HEK293 (cell line): ENCODE measurements around the gene GDPGP1.
A peak's percentile ranks its signal among the peaks of the same experiment; 100 is the strongest.

Experiments
- CTCF ChIP-seq: fragments of 450-650 bp; formaldehyde crosslinking; IDR thresholded peaks from 2 replicates; pipeline ENCODE4 v1.5.1; 2016; ENCODE audit warnings: missing biosample characterization, missing genetic modification characterization
- GFI1B ChIP-seq: fragments of 450-650 bp; formaldehyde crosslinking; IDR thresholded peaks from 2 replicates; pipeline ENCODE4 v1.5.1; 2016; ENCODE audit warnings: missing biosample characterization, missing genetic modification characterization
- HIC1 ChIP-seq: fragments of 450-650 bp; formaldehyde crosslinking; IDR thresholded peaks from 2 replicates; pipeline ENCODE4 v1.5.1; 2016; ENCODE audit warnings: missing biosample characterization, missing genetic modification characterization
- HOXA7 ChIP-seq: sonication (generic); formaldehyde crosslinking; IDR thresholded peaks from 2 replicates; pipeline ENCODE4 v1.8.1; 2022; ENCODE audit warnings: missing genetic modification reagents, borderline replicate concordance
- KLF8 ChIP-seq: fragments of 450-650 bp; formaldehyde crosslinking; IDR thresholded peaks from 2 replicates; pipeline ENCODE4 v1.5.1; 2016; ENCODE audit warnings: missing biosample characterization, missing genetic modification characterization
- OVOL3 ChIP-seq: fragments of 450-650 bp; formaldehyde crosslinking; IDR thresholded peaks from 2 replicates; pipeline ENCODE4 v1.5.1; 2016; ENCODE audit warnings: missing biosample characterization, missing genetic modification characterization
- PRDM6 ChIP-seq: fragments of 450-650 bp; formaldehyde crosslinking; IDR thresholded peaks from 2 replicates; pipeline ENCODE4 v1.5.1; 2017; ENCODE audit warnings: missing biosample characterization, missing genetic modification characterization
- YY1 ChIP-seq: fragments of 450-650 bp; formaldehyde crosslinking; IDR thresholded peaks from 2 replicates; pipeline ENCODE4 v1.5.1; 2018; ENCODE audit warnings: missing biosample characterization, missing genetic modification characterization
- ZBTB1 ChIP-seq: fragments of 450-650 bp; formaldehyde crosslinking; IDR thresholded peaks from 2 replicates; pipeline ENCODE4 v1.5.1; 2016; ENCODE audit warnings: missing biosample characterization, missing genetic modification characterization
- ZBTB44 ChIP-seq: fragments of 450-650 bp; IDR thresholded peaks from 2 replicates; pipeline ENCODE4 v1.5.1; 2018; ENCODE audit warnings: missing biosample characterization, mild to moderate bottlenecking, missing genetic modification characterization
- ZFP3 ChIP-seq: fragments of 450-650 bp; formaldehyde crosslinking; IDR thresholded peaks from 2 replicates; pipeline ENCODE4 v1.5.1; 2016; ENCODE audit warnings: low read depth, missing biosample characterization, missing genetic modification characterization
- ZNF132 ChIP-seq: fragments of 450-650 bp; formaldehyde crosslinking; IDR thresholded peaks from 2 replicates; pipeline ENCODE4 v1.5.1; 2017; ENCODE audit warnings: missing biosample characterization, missing genetic modification characterization, borderline replicate concordance
- ZNF140 ChIP-seq: fragments of 450-650 bp; formaldehyde crosslinking; IDR thresholded peaks from 2 replicates; pipeline ENCODE4 v1.5.1; 2016; ENCODE audit warnings: missing biosample characterization, missing genetic modification characterization
- ZNF157 ChIP-seq: fragments of 450-650 bp; formaldehyde crosslinking; IDR thresholded peaks from 2 replicates; pipeline ENCODE4 v1.5.1; 2016; ENCODE audit warnings: missing biosample characterization, missing genetic modification characterization
- ZNF16 ChIP-seq: fragments of 450-650 bp; formaldehyde crosslinking; IDR thresholded peaks from 2 replicates; pipeline ENCODE4 v1.5.1; 2016; ENCODE audit warnings: low read depth, missing biosample characterization, missing genetic modification characterization
- ZNF184 ChIP-seq: fragments of 450-650 bp; IDR thresholded peaks from 2 replicates; pipeline ENCODE4 v1.5.1; 2018; ENCODE audit warnings: missing biosample characterization, mild to moderate bottlenecking, missing genetic modification characterization
- ZNF202 ChIP-seq: fragments of 450-650 bp; formaldehyde crosslinking; IDR thresholded peaks from 2 replicates; pipeline ENCODE4 v1.5.1; 2016; ENCODE audit warnings: missing biosample characterization, missing genetic modification characterization, borderline replicate concordance
- ZNF26 ChIP-seq: fragments of 450-650 bp; formaldehyde crosslinking; IDR thresholded peaks from 2 replicates; pipeline ENCODE4 v1.5.1; 2016; ENCODE audit warnings: missing biosample characterization, missing genetic modification characterization
- ZNF274 ChIP-seq, 2 experiments: fragments of 200-500 bp in 1 of 2; fragments of 450-650 bp in 1 of 2; sonication (Bioruptor generic) in 1 of 2; formaldehyde crosslinking in 1 of 2; IDR thresholded peaks; 2 replicates each; pipeline versions ENCODE4 v1.5.1 to v1.6.1; 2014 to 2016; ENCODE audit warnings: borderline replicate concordance in 1 of 2, inconsistent platforms in 1 of 2, low read length in 1 of 2, missing biosample characterization in 1 of 2, missing genetic modification characterization in 1 of 2
- ZNF366 ChIP-seq: fragments of 450-650 bp; formaldehyde crosslinking; conservative IDR thresholded peaks from 2 replicates; pipeline ENCODE4 v1.5.1; 2016; ENCODE audit warnings: missing biosample characterization, missing genetic modification characterization
- ZNF426 ChIP-seq: fragments of 450-650 bp; formaldehyde crosslinking; IDR thresholded peaks from 2 replicates; pipeline ENCODE4 v1.5.1; 2017; ENCODE audit warnings: missing biosample characterization, missing genetic modification characterization, mild to moderate bottlenecking, inconsistent platforms, moderate library complexity
- ZNF473 ChIP-seq: fragments of 450-650 bp; formaldehyde crosslinking; IDR thresholded peaks from 2 replicates; pipeline ENCODE4 v1.5.1; 2017; ENCODE audit warnings: missing biosample characterization, missing genetic modification characterization
- ZNF501 ChIP-seq: fragments of 450-650 bp; formaldehyde crosslinking; IDR thresholded peaks from 2 replicates; pipeline ENCODE4 v1.5.1; 2016; ENCODE audit warnings: missing biosample characterization, missing genetic modification characterization
- ZNF548 ChIP-seq: fragments of 450-650 bp; formaldehyde crosslinking; IDR thresholded peaks from 2 replicates; pipeline ENCODE4 v1.5.1; 2016; ENCODE audit warnings: missing biosample characterization, missing genetic modification characterization
- ZNF555 ChIP-seq: fragments of 450-650 bp; formaldehyde crosslinking; conservative IDR thresholded peaks from 2 replicates; pipeline ENCODE4 v1.5.1; 2017; ENCODE audit warnings: missing biosample characterization, mild to moderate bottlenecking, missing genetic modification characterization, inconsistent platforms
- ZNF580 ChIP-seq: fragments of 450-650 bp; formaldehyde crosslinking; IDR thresholded peaks from 2 replicates; pipeline ENCODE4 v1.5.1; 2016; ENCODE audit warnings: missing biosample characterization, missing genetic modification characterization
- ZNF610 ChIP-seq: fragments of 450-650 bp; formaldehyde crosslinking; IDR thresholded peaks from 2 replicates; pipeline ENCODE4 v1.5.1; 2016; ENCODE audit warnings: missing biosample characterization, missing genetic modification characterization, borderline replicate concordance
- ZNF621 ChIP-seq: fragments of 450-650 bp; formaldehyde crosslinking; IDR thresholded peaks from 2 replicates; pipeline ENCODE4 v1.5.1; 2017; ENCODE audit warnings: missing biosample characterization, missing genetic modification characterization
- ZNF658 ChIP-seq: fragments of 450-650 bp; formaldehyde crosslinking; IDR thresholded peaks from 2 replicates; pipeline ENCODE4; 2016; ENCODE audit warnings: missing biosample characterization, missing genetic modification characterization
- ZNF660 ChIP-seq: fragments of 450-650 bp; IDR thresholded peaks from 2 replicates; pipeline ENCODE4 v1.5.1; 2018; ENCODE audit warnings: missing biosample characterization, mild to moderate bottlenecking, missing genetic modification characterization
- ZNF837 ChIP-seq: fragments of 450-650 bp; formaldehyde crosslinking; IDR thresholded peaks from 2 replicates; pipeline ENCODE4 v1.5.1; 2016; ENCODE audit warnings: missing biosample characterization, missing genetic modification characterization

GDPGP1 gene

GRCh38 chr15:90233387-90234095 lies 468 bp upstream of the GDPGP1 start, which contains the start of gene CIB1 (continued):
- TF ChIP-seq GFI1B (no peak), HIC1 (tag by site-specific recombination) (0 out of 2 replicates have a peak, but pooled peaks have one; percentile 17), ZNF837 (no peak), ZNF660 (no peak), PRDM6 (tag by site-specific recombination) (no peak), ZNF555 (tag by site-specific recombination) (no peak), ZNF140 (tag by site-specific recombination) (no peak), ZNF426 (tag by site-specific recombination) (no peak), ZNF274 (IDR thresholded peaks at IDR 0.05; ENCODE audit: low read length) (no peak), ZNF274 (tag by site-specific recombination; IDR thresholded peaks at IDR 0.05; ENCODE audit: borderline replicate concordance) (no peak), ZNF621 (no peak), ZNF157 (tag by site-specific recombination) (no peak), HOXA7 (CRISPR knock-in tag) (no peak), OVOL3 (no peak), ZNF132 (tag by site-specific recombination) (no peak), ZNF548 (tag by site-specific recombination) (no peak), ZBTB44 (tag by site-specific recombination) (no peak), ZNF658 (tag by site-specific recombination) (no peak), CTCF (peak; percentile 81), ZNF580 (tag by site-specific recombination) (no peak), ZNF610 (peak; percentile 51; the same call in 1 of the 2 replicates), ZNF473 (tag by site-specific recombination) (no peak), ZNF202 (no peak), ZNF16 (tag by site-specific recombination) (no peak), ZNF366 (tag by site-specific recombination) (no peak), YY1 (tag by site-specific recombination) (peak; percentile 33; the same call in 1 of the 2 replicates), ZNF501 (tag by site-specific recombination) (peak; percentile 62; the same call in 1 of the 2 replicates), ZBTB1 (no peak), ZNF184 (tag by site-specific recombination) (no peak), KLF8 (tag by site-specific recombination) (peak; percentile 62), ZFP3 (tag by site-specific recombination) (no peak), ZNF26 (tag by site-specific recombination) (no peak)
